WTC11 (cell line): ENCODE data around the gene NAB2. TPM values are rescaled to one million over a fixed set of nuclear protein-coding genes. Genes with fewer than 3 reads are reported as not detected.

Experiments used
- ATAC-seq: fragments of 200-7000 bp; cut with Tn5 transposase; 2 replicates; pipeline ENCODE4 v1.10.0; 2021; ENCODE audit warnings: mild to moderate bottlenecking, moderate library complexity
- CTCF ChIA-PET: fragments of 300-600 bp; sonication (Branson Sonifier 250); formaldehyde crosslinking; loops from one replicate; lab custom pipeline; 2021; ENCODE audit warnings: antibody characterized with exemption; lab: Charles Lee
- POLR2A ChIA-PET: fragments of 350-600 bp; sonication (Branson Sonifier 250); formaldehyde crosslinking; loops from one replicate; lab custom pipeline; 2021; ENCODE audit warnings: antibody characterized with exemption; lab: Charles Lee
- DNase-seq: peaks from one replicate; pipeline ENCODE4 v3.0.0; 2021; ENCODE audit warnings: low spot score
- H3K27ac Mint-ChIP-seq: 2 replicates; pipeline ENCODE4 v1.8.0; 2021; ENCODE audit warnings: mixed read lengths
- H3K27me3 Mint-ChIP-seq: 2 replicates; pipeline ENCODE4 v1.8.0; 2021; ENCODE audit warnings: low read depth, mild to moderate bottlenecking, moderate library complexity, mixed read lengths
- H3K36me3 Mint-ChIP-seq: 2 replicates; pipeline ENCODE4 v1.8.0; 2021; ENCODE audit warnings: mixed read lengths
- H3K4me1 Mint-ChIP-seq: 2 replicates; pipeline ENCODE4 v1.8.0; 2022; ENCODE audit warnings: mixed read lengths
- H3K4me3 Mint-ChIP-seq: 2 replicates; pipeline ENCODE4 v1.8.0; 2021; ENCODE audit warnings: mild to moderate bottlenecking, moderate library complexity, mixed read lengths
- H3K9me3 Mint-ChIP-seq: 2 replicates; pipeline ENCODE4 v1.8.0; 2021; ENCODE audit warnings: mixed read lengths
- ATF1 ChIP-seq: sonication (generic); formaldehyde crosslinking; IDR thresholded peaks from 2 replicates; pipeline ENCODE4 v1.8.1; 2023; ENCODE audit warnings: mild to moderate bottlenecking, moderate library complexity, missing genetic modification reagents
- FOXK1 ChIP-seq: sonication (generic); formaldehyde crosslinking; IDR thresholded peaks from 2 replicates; pipeline ENCODE4 v1.8.0; 2022; ENCODE audit warnings: mild to moderate bottlenecking, moderate library complexity, missing genetic modification reagents
- GTF2I ChIP-seq: fragments of 250-450 bp; sonication (Bioruptor Pico); conservative IDR thresholded peaks from 2 replicates; pipeline ENCODE4 v1.4.0; 2021; ENCODE audit warnings: mild to moderate bottlenecking
- IRF2 ChIP-seq: sonication (generic); formaldehyde crosslinking; IDR thresholded peaks from 2 replicates; pipeline ENCODE4 v1.8.0; 2022; ENCODE audit warnings: low read depth, missing genetic modification reagents, borderline replicate concordance
- JUN ChIP-seq: sonication (generic); formaldehyde crosslinking; IDR thresholded peaks from 2 replicates; pipeline ENCODE4 v1.8.0; 2023; ENCODE audit warnings: mild to moderate bottlenecking, missing genetic modification reagents
- MXD4 ChIP-seq: fragments of 250-450 bp; sonication (Bioruptor Pico); IDR thresholded peaks from 2 replicates; pipeline ENCODE4 v1.8.0; 2021; ENCODE audit warnings: mild to moderate bottlenecking, moderate library complexity, borderline replicate concordance
- NFATC4 ChIP-seq: fragments of 250-450 bp; sonication (Bioruptor Pico); IDR thresholded peaks from 2 replicates; pipeline ENCODE4 v1.9.0; 2021; ENCODE audit warnings: mild to moderate bottlenecking
- NFYB ChIP-seq: sonication (generic); formaldehyde crosslinking; conservative IDR thresholded peaks from 2 replicates; pipeline ENCODE4 v1.8.0; 2022; ENCODE audit warnings: low read depth, missing genetic modification reagents
- OVOL2 ChIP-seq: fragments of 250-450 bp; sonication (Bioruptor Pico); IDR thresholded peaks from 2 replicates; pipeline ENCODE4 v1.9.0; 2021; ENCODE audit warnings: mild to moderate bottlenecking, borderline replicate concordance
- SMAD3 ChIP-seq: sonication (generic); formaldehyde crosslinking; IDR thresholded peaks from 2 replicates; pipeline ENCODE4 v1.8.0; 2022; ENCODE audit warnings: missing genetic modification reagents, mild to moderate bottlenecking, borderline replicate concordance
- SOX15 ChIP-seq: fragments of 250-450 bp; sonication (Bioruptor Pico); IDR thresholded peaks from 2 replicates; pipeline ENCODE4 v1.9.0; 2021; ENCODE audit warnings: mild to moderate bottlenecking
- TCF7 ChIP-seq: sonication (generic); formaldehyde crosslinking; IDR thresholded peaks from 2 replicates; pipeline ENCODE4 v1.8.0; 2022; ENCODE audit warnings: mild to moderate bottlenecking, low read depth, missing genetic modification reagents, moderate library complexity
- TEAD1 ChIP-seq: sonication (generic); formaldehyde crosslinking; IDR thresholded peaks from 2 replicates; pipeline ENCODE4 v1.8.0; 2022; ENCODE audit warnings: mild to moderate bottlenecking, missing genetic modification reagents
- ZNF263 ChIP-seq: sonication (generic); formaldehyde crosslinking; IDR thresholded peaks from 2 replicates; pipeline ENCODE4 v1.8.1; 2022; ENCODE audit warnings: low read depth, mild to moderate bottlenecking, moderate library complexity, missing genetic modification reagents
- ZNF416 ChIP-seq: fragments of 250-450 bp; sonication (Bioruptor Pico); IDR thresholded peaks from 2 replicates; pipeline ENCODE4 v1.9.0; 2021; ENCODE audit warnings: mild to moderate bottlenecking, inconsistent platforms
- ZNF423 ChIP-seq: fragments of 250-450 bp; sonication (Bioruptor Pico); IDR thresholded peaks from 2 replicates; pipeline ENCODE4 v2.1.2; 2022; ENCODE audit warnings: mild to moderate bottlenecking, moderate library complexity
- ZNF671 ChIP-seq: fragments of 250-450 bp; sonication (Bioruptor Pico); IDR thresholded peaks from 2 replicates; pipeline ENCODE4 v1.8.0; 2021; ENCODE audit warnings: mild to moderate bottlenecking
- total RNA-seq: library from RNA; stranded (reverse); gene quantifications from 3 replicates; pipeline ENCODE4 v1.2.3, GENCODE V29; 2021
- TF ChIP-seq, protein P1 (sequence below): sonication (generic); formaldehyde crosslinking; IDR thresholded peaks from 2 replicates; pipeline ENCODE4 v1.8.1; 2023; ENCODE audit warnings: mild to moderate bottlenecking, missing genetic modification reagents
- TF ChIP-seq, protein P2 (sequence below): sonication (generic); formaldehyde crosslinking; IDR thresholded peaks from 2 replicates; pipeline ENCODE4 v1.8.0; 2022; ENCODE audit warnings: mild to moderate bottlenecking, missing genetic modification reagents
- TF ChIP-seq, protein P3 (sequence below): sonication (generic); formaldehyde crosslinking; IDR thresholded peaks from 2 replicates; pipeline ENCODE4 v1.8.1; 2023; ENCODE audit warnings: mild to moderate bottlenecking, missing genetic modification reagents, moderate library complexity
- TF ChIP-seq, protein P4 (sequence below): sonication (generic); formaldehyde crosslinking; IDR thresholded peaks from 2 replicates; pipeline ENCODE4 v1.8.1; 2022; ENCODE audit warnings: low read depth, missing genetic modification reagents, borderline replicate concordance
- TF ChIP-seq, protein P5 (sequence below): sonication (generic); formaldehyde crosslinking; IDR thresholded peaks from 2 replicates; pipeline ENCODE4 v1.8.1; 2022; ENCODE audit warnings: low read depth, mild to moderate bottlenecking, moderate library complexity, missing genetic modification reagents, borderline replicate concordance
- TF ChIP-seq, protein P6 (sequence below): sonication (generic); formaldehyde crosslinking; IDR thresholded peaks from 2 replicates; pipeline ENCODE4 v1.8.1; 2022; ENCODE audit warnings: mild to moderate bottlenecking, missing genetic modification reagents, moderate library complexity, borderline replicate concordance

NAB2 gene
- total RNA-seq, 1 experiment from 2014 or later = 20.5 TPM

DNA sequence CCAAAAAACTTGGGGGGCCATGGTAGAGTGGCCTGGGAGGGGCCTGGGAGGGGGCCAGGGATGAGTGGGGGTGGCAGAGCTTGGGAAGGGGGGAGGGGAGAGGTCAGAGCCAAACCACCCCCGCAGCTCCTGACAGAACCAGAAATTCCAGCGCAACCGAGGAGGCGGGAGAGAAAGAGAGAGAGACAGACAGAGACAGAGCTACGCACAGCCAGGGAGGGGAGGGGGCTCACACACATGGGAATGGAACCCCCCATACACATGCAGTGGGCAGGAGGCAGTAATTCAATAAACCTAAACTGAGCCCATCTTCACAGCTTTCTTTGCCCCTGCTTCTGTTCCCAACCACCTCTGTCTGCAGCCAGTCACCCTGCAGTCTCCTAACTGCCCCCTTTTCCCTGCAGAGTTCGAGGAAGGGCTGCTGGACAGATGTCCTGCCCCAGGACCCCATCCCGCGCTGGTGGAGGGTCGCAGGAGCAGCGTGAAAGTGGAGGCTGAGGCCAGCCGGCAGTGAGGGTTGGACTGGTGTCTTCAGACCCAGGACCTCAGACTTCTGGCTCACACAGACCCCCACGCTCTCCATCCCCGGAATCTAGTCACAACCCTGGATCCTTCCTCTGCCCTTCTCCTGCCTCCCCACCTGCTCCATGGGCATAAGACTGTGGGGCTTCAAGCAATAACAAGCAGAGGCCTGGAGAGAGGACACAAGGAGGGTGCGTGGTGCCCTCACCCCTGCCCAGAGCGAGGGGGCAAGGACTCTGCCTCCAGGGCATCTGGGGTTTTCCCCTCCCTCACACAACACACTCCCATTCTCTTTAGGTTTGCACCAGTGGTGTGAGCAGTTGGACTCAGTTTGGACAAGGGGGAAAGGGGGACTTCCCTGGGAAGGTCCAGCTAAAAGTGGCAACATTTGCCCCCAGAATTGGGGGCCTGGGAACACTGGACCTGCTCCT lies 5.6 kb downstream of the NAB2 start:
- ChIA-PET CTCF (interaction anchor here (0.8 to 8.7 kb wide), 23 partner anchors 12 to 149 kb away, joined by 3 to 219 read pairs (median 7); partner anchors contain the start of genes LRP1, MYO1A, NEMP1 and STAT6), POLR2A (interaction anchor here (0.6 to 1.9 kb wide), 5 partner anchors 10 to 251 kb away, joined by 3 to 26 read pairs (median 7); partner anchors contain the start of genes NEMP1 and STAT6)
- Mint-ChIP-seq H3K27me3 (no peaks in the 10 kb centered on the region; the same call in 1 of the 2 replicates), H3K4me1 (peaks cover 37% of the 10 kb centered on the region), H3K36me3 (peaks cover 38% of the 10 kb centered on the region), H3K27ac (peak overlapping the region; percentile 85), H3K9me3 (no peaks in the 10 kb centered on the region), H3K4me3 (no peak overlapping the region)
- DNase-seq = no peak
- ATAC-seq = no peak
- TF ChIP-seq, protein P1, sequence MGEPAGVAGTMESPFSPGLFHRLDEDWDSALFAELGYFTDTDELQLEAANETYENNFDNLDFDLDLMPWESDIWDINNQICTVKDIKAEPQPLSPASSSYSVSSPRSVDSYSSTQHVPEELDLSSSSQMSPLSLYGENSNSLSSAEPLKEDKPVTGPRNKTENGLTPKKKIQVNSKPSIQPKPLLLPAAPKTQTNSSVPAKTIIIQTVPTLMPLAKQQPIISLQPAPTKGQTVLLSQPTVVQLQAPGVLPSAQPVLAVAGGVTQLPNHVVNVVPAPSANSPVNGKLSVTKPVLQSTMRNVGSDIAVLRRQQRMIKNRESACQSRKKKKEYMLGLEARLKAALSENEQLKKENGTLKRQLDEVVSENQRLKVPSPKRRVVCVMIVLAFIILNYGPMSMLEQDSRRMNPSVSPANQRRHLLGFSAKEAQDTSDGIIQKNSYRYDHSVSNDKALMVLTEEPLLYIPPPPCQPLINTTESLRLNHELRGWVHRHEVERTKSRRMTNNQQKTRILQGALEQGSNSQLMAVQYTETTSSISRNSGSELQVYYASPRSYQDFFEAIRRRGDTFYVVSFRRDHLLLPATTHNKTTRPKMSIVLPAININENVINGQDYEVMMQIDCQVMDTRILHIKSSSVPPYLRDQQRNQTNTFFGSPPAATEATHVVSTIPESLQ (CRISPR knock-in tag) = no peak
- TF ChIP-seq JUN = no peak
- TF ChIP-seq, protein P2, sequence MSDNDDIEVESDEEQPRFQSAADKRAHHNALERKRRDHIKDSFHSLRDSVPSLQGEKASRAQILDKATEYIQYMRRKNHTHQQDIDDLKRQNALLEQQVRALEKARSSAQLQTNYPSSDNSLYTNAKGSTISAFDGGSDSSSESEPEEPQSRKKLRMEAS (CRISPR knock-in tag) = no peak
- no peak for TF ChIP-seq TCF7 (CRISPR knock-in tag)
- no peak for TF ChIP-seq FOXK1 (CRISPR knock-in tag)
- TF ChIP-seq ZNF263 (CRISPR knock-in tag) = no peak
- TF ChIP-seq ATF1 (CRISPR knock-in tag) = no peak
- no peak for TF ChIP-seq IRF2 (CRISPR knock-in tag)
- TF ChIP-seq ZNF423 (CRISPR knock-in tag) = no peak
- TF ChIP-seq, protein P3, sequence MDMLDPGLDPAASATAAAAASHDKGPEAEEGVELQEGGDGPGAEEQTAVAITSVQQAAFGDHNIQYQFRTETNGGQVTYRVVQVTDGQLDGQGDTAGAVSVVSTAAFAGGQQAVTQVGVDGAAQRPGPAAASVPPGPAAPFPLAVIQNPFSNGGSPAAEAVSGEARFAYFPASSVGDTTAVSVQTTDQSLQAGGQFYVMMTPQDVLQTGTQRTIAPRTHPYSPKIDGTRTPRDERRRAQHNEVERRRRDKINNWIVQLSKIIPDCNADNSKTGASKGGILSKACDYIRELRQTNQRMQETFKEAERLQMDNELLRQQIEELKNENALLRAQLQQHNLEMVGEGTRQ = no peak

DNA sequence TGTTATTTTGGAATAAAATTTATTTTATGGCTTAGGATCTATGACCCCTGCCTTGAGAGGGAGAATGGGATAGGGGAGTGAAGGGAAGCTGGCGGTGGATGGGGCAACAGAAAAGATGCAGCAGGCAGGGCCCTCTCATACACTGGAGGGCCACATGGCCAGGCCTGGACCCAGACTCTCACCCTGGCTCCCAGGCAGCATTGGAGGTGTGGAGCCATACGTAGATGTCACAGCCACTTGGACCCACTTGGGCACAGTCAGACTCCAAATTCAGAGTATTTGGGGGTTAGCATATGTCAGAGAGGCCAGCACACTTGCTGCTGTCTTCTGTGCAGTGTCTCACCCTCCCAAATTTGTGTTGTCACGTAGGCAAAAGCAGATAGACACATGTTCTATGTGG lies 6.5 kb downstream of the NAB2 start:
- H3K36me3 Mint-ChIP-seq = peaks cover 42% of the 10 kb centered on the region

More for the DNA sequence above, 6.5 kb downstream of the NAB2 start:
- CTCF ChIA-PET = interaction anchor here (0.7 to 6.5 kb wide), 5 partner anchors 16 to 94 kb away, joined by 3 to 46 read pairs (median 7); partner anchors contain the start of gene STAT6
- no peak overlapping the region for H3K4me3 Mint-ChIP-seq
- no peaks in the 10 kb centered on the region for H3K27me3 Mint-ChIP-seq
- peaks cover 32% of the 10 kb centered on the region for H3K4me1 Mint-ChIP-seq
- peak overlapping the region; percentile 85 for H3K27ac Mint-ChIP-seq
- no peak for ATAC-seq
- H3K9me3 Mint-ChIP-seq = no peaks in the 10 kb centered on the region
- TF ChIP-seq, protein P4, sequence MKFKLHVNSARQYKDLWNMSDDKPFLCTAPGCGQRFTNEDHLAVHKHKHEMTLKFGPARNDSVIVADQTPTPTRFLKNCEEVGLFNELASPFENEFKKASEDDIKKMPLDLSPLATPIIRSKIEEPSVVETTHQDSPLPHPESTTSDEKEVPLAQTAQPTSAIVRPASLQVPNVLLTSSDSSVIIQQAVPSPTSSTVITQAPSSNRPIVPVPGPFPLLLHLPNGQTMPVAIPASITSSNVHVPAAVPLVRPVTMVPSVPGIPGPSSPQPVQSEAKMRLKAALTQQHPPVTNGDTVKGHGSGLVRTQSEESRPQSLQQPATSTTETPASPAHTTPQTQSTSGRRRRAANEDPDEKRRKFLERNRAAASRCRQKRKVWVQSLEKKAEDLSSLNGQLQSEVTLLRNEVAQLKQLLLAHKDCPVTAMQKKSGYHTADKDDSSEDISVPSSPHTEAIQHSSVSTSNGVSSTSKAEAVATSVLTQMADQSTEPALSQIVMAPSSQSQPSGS (CRISPR knock-in tag) = no peak
- TF ChIP-seq MXD4 (CRISPR knock-in tag) (no peak), TCF7 (CRISPR knock-in tag) (no peak), NFATC4 (CRISPR knock-in tag) (no peak), ZNF416 (CRISPR knock-in tag) (no peak), OVOL2 (CRISPR knock-in tag) (no peak), SMAD3 (no peak), GTF2I (no peak), NFYB (CRISPR knock-in tag) (no peak), ATF1 (CRISPR knock-in tag) (no peak), ZNF263 (CRISPR knock-in tag) (no peak), TEAD1 (CRISPR knock-in tag) (no peak), SOX15 (CRISPR knock-in tag) (no peak), ZNF671 (CRISPR knock-in tag) (no peak)
- TF ChIP-seq, protein P5, sequence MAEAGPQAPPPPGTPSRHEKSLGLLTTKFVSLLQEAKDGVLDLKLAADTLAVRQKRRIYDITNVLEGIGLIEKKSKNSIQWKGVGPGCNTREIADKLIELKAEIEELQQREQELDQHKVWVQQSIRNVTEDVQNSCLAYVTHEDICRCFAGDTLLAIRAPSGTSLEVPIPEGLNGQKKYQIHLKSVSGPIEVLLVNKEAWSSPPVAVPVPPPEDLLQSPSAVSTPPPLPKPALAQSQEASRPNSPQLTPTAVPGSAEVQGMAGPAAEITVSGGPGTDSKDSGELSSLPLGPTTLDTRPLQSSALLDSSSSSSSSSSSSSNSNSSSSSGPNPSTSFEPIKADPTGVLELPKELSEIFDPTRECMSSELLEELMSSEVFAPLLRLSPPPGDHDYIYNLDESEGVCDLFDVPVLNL (CRISPR knock-in tag) = no peak
- TF ChIP-seq, protein P6, sequence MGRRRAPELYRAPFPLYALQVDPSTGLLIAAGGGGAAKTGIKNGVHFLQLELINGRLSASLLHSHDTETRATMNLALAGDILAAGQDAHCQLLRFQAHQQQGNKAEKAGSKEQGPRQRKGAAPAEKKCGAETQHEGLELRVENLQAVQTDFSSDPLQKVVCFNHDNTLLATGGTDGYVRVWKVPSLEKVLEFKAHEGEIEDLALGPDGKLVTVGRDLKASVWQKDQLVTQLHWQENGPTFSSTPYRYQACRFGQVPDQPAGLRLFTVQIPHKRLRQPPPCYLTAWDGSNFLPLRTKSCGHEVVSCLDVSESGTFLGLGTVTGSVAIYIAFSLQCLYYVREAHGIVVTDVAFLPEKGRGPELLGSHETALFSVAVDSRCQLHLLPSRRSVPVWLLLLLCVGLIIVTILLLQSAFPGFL (CRISPR knock-in tag) = no peak
- TF ChIP-seq, protein P2 (CRISPR knock-in tag) = no peak
- POLR2A ChIA-PET = interaction anchor here (0.5 kb wide), 1 partner anchor 9 kb away, joined by 4 read pairs; no protein-coding TSS in a partner anchor
- no peak for DNase-seq
